ENCODE measurements around the gene CDPF1. TPM values are rescaled to one million over a fixed set of nuclear protein-coding genes. Genes with fewer than 3 reads are reported as not detected.

CDPF1 gene
- total RNA-seq, 1 experiment from 2014 or later = 6.3 TPM

DNA sequence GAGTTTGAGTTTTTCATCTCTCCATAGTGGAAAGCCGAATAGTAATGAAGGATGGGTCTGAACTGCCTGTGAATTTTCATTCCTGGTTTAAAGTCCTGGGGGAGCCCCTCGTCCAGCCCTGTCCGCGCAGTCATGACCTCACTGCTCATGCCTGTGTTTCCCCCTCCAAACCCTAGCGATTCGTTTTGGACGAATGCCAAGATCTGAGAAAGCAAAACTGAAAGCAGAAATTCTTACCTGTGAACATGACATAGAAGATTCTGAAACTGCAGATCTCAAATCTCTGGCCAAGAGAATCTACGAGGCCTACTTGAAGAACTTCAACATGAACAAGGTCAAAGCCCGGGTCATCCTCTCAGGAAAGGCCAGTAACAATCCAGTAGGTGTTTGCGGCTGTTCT lies 30.5 kb downstream of the CDPF1 start:
- CTCF ChIA-PET = no interaction called here
- intact Hi-C loops (cut with micrococcal nuclease) = no loop called here
- no peak for DNase-seq (ENCODE audit: unreplicated experiment)
- H3K27me3 Mint-ChIP-seq (ENCODE audit: insufficient read depth, unreplicated experiment) = no peaks in the 10 kb centered on the region
- H3K4me1 Mint-ChIP-seq (ENCODE audit: insufficient read depth, unreplicated experiment) = no peaks in the 10 kb centered on the region
- H3K4me3 Mint-ChIP-seq (ENCODE audit: unreplicated experiment) = no peak overlapping the region
- POLR2A ChIA-PET = no interaction called here
- BruUV-seq (replicated peaks) = no TSS peak
- H3K36me3 Mint-ChIP-seq (ENCODE audit: insufficient read depth, unreplicated experiment) = peaks cover 34% of the 10 kb centered on the region
- H3K27ac Mint-ChIP-seq (ENCODE audit: low read depth, unreplicated experiment) = no peak overlapping the region
- TF ChIP-seq, protein P1, sequence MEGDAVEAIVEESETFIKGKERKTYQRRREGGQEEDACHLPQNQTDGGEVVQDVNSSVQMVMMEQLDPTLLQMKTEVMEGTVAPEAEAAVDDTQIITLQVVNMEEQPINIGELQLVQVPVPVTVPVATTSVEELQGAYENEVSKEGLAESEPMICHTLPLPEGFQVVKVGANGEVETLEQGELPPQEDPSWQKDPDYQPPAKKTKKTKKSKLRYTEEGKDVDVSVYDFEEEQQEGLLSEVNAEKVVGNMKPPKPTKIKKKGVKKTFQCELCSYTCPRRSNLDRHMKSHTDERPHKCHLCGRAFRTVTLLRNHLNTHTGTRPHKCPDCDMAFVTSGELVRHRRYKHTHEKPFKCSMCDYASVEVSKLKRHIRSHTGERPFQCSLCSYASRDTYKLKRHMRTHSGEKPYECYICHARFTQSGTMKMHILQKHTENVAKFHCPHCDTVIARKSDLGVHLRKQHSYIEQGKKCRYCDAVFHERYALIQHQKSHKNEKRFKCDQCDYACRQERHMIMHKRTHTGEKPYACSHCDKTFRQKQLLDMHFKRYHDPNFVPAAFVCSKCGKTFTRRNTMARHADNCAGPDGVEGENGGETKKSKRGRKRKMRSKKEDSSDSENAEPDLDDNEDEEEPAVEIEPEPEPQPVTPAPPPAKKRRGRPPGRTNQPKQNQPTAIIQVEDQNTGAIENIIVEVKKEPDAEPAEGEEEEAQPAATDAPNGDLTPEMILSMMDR (IDR thresholded peaks at IDR 0.05; ENCODE audit: unreplicated experiment) = no peak
- H3K9me3 Mint-ChIP-seq (ENCODE audit: unreplicated experiment) = no peaks in the 10 kb centered on the region

DNA sequence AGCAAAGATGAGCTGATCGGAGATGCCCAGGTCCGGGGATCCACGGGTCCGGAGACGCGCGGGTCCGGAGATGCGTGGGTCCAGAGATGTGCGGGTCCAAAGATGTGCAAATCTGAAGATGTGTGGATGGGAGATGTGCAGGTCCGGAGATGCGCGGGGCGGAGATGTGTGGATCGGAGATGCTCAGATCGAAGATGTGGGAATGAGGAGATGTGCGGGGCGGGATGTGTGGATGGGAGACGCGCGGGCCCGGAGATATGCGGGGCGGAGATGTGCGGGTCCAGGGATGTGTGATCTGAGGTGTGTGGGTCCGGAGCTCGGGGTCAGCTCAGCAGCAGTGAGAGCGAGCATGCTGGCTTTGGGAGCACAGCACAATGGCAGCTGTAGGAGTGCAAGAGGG lies 35.5 kb downstream of the CDPF1 start:
- peaks cover 10% of the 10 kb centered on the region for H3K9me3 Mint-ChIP-seq (ENCODE audit: unreplicated experiment)
- H3K36me3 Mint-ChIP-seq (ENCODE audit: insufficient read depth, unreplicated experiment) = peaks cover 26% of the 10 kb centered on the region
- POLR2A ChIA-PET = no interaction called here
- no peak overlapping the region for H3K4me3 Mint-ChIP-seq (ENCODE audit: unreplicated experiment)
- no TSS peak for BruUV-seq (replicated peaks)
- no peak for DNase-seq (ENCODE audit: unreplicated experiment)
- TF ChIP-seq, protein P1 (IDR thresholded peaks at IDR 0.05; ENCODE audit: unreplicated experiment) = no peak
- no peak overlapping the region for H3K27ac Mint-ChIP-seq (ENCODE audit: low read depth, unreplicated experiment)
- H3K4me1 Mint-ChIP-seq (ENCODE audit: insufficient read depth, unreplicated experiment) = no peaks in the 10 kb centered on the region
- intact Hi-C loops (cut with micrococcal nuclease) = no loop called here
- H3K27me3 Mint-ChIP-seq (ENCODE audit: insufficient read depth, unreplicated experiment) = no peaks in the 10 kb centered on the region
- CTCF ChIA-PET = no interaction called here

DNA sequence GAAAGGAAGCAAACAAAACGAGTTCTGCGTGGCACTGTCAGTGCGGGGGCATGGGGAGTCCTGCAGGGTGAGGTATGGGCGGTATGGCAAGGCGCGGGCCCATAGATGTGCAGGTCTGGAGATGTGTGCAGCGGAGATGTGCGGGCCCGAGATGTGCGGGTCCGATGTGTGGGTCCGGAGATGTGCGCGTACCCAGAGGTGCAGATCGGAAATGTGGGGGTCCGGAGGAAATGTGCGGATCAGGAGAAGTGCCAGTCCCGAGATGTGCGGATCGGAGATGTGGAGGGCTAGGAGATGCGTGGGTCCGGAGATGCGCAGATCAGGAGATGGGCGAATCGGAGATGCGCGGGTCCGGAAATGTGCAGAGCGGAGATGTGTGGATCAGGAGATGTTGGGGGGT lies 35.9 kb downstream of the CDPF1 start:
- no peaks in the 10 kb centered on the region for H3K4me1 Mint-ChIP-seq (ENCODE audit: insufficient read depth, unreplicated experiment)
- H3K9me3 Mint-ChIP-seq (ENCODE audit: unreplicated experiment) = peaks cover 14% of the 10 kb centered on the region
- H3K27me3 Mint-ChIP-seq (ENCODE audit: insufficient read depth, unreplicated experiment) = no peaks in the 10 kb centered on the region
- POLR2A ChIA-PET = no interaction called here
- no TSS peak for BruUV-seq (replicated peaks)
- DNase-seq (ENCODE audit: unreplicated experiment) = no peak
- no peak overlapping the region for H3K4me3 Mint-ChIP-seq (ENCODE audit: unreplicated experiment)
- H3K36me3 Mint-ChIP-seq (ENCODE audit: insufficient read depth, unreplicated experiment) = peaks cover 29% of the 10 kb centered on the region
- TF ChIP-seq, protein P1 (IDR thresholded peaks at IDR 0.05; ENCODE audit: unreplicated experiment) = no peak
- intact Hi-C loops (cut with micrococcal nuclease) = no loop called here
- CTCF ChIA-PET = no interaction called here
- no peak overlapping the region for H3K27ac Mint-ChIP-seq (ENCODE audit: low read depth, unreplicated experiment)

DNA sequence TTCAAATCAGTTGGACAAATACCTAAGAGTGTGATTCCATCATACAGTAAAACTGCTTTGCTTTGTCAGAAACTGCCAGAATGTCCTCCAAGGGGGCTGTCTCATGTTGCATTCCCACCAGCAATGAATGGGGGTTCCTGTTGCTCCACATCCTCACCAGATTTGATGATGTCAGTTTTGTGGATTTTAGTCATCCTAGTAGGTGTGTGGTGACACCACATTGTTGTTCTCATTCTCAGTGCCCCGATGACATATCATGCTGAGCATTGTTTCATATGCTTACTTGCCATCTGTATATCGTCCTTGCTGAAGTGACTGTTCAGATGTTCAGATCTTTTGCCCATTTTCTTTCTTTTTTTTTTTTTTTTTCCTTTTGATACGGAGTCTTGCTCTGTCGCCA lies 37.0 kb downstream of the CDPF1 start:
- H3K4me1 Mint-ChIP-seq (ENCODE audit: insufficient read depth, unreplicated experiment) = no peaks in the 10 kb centered on the region
- no peak overlapping the region for H3K27ac Mint-ChIP-seq (ENCODE audit: low read depth, unreplicated experiment)
- ChIA-PET POLR2A (no interaction called here), CTCF (interaction anchor here (0.7 kb wide), 1 partner anchor 380 kb away, joined by 5 read pairs; no protein-coding TSS in a partner anchor)
- peaks cover 24% of the 10 kb centered on the region for H3K9me3 Mint-ChIP-seq (ENCODE audit: unreplicated experiment)
- intact Hi-C loops (cut with micrococcal nuclease) = no loop called here
- no peak overlapping the region for H3K4me3 Mint-ChIP-seq (ENCODE audit: unreplicated experiment)
- TF ChIP-seq, protein P1 (IDR thresholded peaks at IDR 0.05; ENCODE audit: unreplicated experiment) = no peak
- peaks cover 29% of the 10 kb centered on the region for H3K36me3 Mint-ChIP-seq (ENCODE audit: insufficient read depth, unreplicated experiment)
- no TSS peak for BruUV-seq (replicated peaks)
- no peaks in the 10 kb centered on the region for H3K27me3 Mint-ChIP-seq (ENCODE audit: insufficient read depth, unreplicated experiment)
- no peak for DNase-seq (ENCODE audit: unreplicated experiment)

All from MCF 10A (cell line).